ENCODE results near the gene MXI1.

MXI1 gene

DNA sequence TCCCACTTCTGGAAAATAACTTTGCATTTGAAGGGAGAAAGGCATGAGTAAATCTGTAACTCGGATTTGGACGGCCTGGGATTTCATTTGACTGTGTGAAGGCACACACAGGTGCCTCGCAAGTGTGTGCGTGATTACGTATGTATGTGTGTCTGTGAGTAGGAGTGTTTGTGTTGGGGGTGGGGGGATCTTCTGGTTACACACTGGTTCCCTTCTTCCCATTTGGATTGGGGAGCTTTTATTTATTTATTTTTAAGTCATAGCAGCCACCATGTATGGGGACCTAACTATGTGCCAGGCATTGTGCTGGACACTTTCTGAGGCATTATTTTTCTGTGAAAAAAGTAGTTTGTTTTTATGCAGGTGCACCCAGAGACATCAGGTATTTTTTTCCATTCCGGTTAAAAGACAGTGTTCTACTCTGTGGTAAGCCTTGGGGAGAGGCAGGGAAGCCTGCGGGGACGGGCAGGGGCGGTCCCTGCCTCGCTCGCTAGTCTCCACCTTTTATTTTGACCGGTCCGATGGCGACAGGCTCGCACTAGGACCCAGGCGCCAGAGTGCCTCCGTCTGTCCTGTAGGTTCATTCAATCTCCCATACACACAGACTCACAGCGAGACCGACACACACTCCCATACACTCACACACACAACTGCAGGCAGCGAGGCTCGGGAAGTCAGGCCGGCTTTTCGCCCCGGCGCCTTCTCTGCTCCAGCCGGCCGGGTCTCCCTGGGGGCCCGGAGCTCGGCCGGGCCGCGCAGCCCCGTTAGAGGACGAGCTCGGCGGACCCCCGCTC lies at the start of gene MXI1:
Gene MXI1, plus strand, starts transcription at position 595 of the 794 bp plus-strand sequence. CDS start 204 bp downstream, outside the sequence.
- in situ Hi-C loops (cut with MboI; ENCODE audit: low pct_unique_long_range_greater_than_20kb, low sequenced_read_pairs), result no loop called here
- DNase-seq, result peak; percentile 84

DNA sequence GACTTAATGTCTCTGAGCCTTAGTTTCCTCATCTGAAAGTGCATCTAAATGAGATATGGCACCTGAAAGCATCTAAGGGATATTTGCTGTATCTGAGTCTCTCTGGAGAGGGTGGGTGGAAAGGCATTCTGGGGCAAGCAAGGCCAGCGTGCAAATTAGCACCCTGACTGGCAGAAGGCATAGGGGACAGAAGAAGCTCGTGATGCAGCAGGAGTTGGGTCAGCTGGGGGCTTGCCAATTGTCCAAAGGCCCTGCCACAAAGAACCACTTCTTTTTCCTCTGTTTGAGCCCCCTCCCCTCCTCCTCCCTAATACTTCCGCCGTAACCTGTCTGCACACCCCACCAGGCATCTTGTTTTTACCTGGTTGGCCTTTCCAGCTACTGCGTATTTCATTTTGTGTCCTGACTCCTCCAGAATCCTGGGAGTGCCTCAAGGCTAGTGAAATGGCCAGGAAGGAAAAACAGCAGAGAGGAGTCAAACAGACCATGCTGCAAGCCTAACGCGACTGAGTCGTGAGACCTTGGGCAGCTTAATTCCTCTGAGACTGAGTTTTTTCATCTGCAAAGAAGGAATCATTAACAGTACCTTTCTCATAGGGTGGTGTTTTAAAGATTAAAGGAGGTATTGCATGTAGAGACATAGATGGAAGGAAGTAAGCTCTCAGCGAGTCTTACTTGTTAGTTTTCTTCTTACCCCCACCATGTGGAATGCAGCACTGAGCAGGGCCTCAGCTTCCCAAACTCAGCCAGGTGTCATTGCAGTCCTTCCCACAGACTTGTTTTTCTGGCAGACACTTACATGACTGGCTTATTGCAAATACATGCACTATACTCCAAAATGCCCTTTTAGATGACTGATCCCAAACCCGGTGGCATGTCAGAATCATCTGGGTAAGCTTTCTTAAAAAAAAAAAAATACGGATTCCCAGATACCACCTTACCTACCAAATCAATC lies 49.1 kb upstream of the MXI1 start:
- no peak for DNase-seq

DNA sequence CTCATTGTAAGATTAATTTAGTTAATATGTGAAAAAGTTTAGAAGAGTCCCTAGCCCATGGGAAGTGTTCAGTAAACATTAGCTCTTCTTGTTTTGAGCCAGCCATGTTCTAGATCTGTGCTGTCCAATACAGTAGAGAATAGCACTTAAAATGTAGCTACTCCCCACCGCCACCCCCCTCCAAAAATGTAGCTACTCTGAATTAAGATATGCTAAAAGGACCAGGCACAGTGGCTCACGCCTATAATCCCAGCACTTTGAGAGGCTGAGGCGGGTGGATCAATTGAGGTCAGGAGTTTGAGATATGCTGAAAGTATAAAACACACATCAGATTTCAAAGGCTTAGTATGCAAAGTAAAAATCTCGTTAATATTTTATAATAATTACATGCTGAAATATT lies 47.3 kb upstream of the MXI1 start:
- in situ Hi-C loops (cut with MboI; ENCODE audit: low pct_unique_long_range_greater_than_20kb, low sequenced_read_pairs), result no loop called here
- DNase-seq, result no peak

More for the DNA sequence above, 49.1 kb upstream of the MXI1 start:
- in situ Hi-C loops (cut with MboI; ENCODE audit: low pct_unique_long_range_greater_than_20kb, low sequenced_read_pairs), result no loop called here

DNA sequence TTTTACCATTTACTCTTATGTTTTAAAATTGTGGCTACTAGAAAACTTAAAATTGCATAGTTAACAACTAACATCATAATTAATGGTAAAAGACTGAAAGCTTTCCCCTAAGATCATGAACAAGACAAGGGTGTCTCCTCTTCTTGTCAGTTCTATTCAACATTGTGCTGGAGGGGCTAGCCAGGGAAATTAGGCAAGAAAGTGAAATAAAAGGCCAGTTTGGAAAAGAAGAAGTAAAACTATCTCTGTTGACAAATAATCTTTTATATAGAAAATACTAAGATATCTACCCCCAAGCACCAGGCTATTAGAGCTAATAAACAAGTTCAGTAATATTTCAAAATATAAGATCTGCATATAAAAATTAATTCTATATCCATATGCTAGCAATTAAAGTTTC lies 46.9 kb upstream of the MXI1 start:
- in situ Hi-C loops (cut with MboI; ENCODE audit: low pct_unique_long_range_greater_than_20kb, low sequenced_read_pairs), result no loop called here
- DNase-seq, result no peak

DNA sequence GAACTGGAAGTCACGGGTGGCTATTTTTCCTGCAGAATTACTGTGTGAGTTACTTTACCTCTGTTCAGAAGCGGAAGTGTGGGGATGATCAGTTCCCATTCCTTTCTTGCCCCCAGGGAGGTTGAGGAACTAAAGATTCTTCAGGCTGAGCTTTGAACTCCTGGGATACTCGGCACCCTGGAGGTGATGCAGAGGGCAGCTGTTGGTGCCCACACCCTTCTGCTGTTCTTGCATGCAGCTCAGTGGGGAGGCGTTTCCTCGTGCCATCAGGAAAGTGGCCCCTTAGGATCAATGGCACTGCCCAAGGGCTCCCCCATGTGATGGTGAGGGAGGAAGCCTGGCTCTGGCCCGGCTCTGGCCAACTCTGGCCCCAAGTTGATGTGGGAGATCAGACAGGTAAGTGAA lies 44.7 kb upstream of the MXI1 start:
- in situ Hi-C loops (cut with MboI; ENCODE audit: low pct_unique_long_range_greater_than_20kb, low sequenced_read_pairs), result no loop called here
- DNase-seq, result no peak

DNA sequence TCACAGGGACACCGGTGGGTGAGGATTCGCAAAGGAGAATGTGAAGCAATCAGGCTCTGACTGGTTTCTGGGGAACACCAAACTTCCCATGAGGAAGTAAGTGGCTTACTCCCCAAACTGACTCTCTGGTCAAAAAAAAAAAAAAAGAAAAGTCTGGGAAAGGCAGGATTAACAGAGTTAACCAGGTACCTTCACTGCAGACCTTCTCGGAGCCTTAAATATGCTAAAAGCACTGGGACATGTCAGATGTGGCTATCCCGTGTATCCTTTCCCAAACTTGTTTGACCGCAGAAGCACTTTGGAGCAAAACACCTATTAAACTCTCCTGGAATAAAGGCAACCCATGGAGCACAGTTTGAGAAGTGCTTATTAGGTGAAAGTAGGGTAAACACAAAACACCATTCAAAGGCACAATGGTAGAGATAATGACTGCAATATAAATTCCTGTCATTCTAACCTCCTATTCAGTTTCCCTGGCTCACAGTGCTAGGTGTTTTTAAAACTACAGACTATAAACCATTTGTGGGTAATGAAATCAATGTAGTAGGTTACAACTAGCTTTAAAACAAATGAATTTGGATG lies 44.1 kb upstream of the MXI1 start:
- DNase-seq, result no peak
- in situ Hi-C loops (cut with MboI; ENCODE audit: low pct_unique_long_range_greater_than_20kb, low sequenced_read_pairs), result no loop called here

DNA sequence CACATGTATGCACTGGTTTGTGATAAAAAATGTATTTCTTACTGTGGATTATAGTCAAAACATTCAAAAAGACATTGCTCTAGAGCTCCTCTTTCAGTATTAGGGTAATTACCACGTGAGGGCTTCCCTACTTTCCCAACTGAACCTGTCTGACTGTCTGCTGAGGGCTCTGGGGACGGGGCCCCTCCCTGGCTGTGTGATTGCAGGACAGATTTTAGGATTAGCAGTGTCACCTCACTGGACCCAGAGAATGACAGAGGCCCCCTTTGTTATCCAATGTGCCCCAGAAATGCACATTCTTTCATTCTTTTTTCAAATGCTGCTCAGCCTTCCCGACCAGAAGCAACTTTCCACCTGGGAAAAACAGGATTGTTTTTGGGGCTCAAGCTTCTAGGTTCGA lies 43.6 kb upstream of the MXI1 start:
- in situ Hi-C loops (cut with MboI; ENCODE audit: low pct_unique_long_range_greater_than_20kb, low sequenced_read_pairs), result no loop called here
- DNase-seq, result no peak

DNA sequence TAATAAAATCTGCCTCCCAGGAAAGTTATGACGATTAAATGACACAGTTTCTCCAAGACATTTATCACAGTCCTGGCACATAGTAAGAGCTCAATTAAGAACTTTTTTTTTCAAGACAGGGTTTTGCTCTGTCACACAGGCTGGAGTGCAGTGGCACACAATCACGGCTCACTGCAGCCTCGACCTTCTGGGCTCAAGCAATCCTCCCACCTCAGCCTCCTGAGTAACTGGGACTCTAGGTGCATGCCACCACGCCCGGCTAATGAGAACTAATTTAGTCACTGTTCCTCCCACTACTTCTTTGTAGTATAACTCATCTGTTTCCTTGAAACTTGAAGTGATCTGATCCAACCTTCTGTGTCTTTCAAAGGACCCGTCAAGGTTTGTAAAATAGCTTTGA lies 42.2 kb upstream of the MXI1 start:
- no peak for DNase-seq
- in situ Hi-C loops (cut with MboI; ENCODE audit: low pct_unique_long_range_greater_than_20kb, low sequenced_read_pairs), result no loop called here

DNA sequence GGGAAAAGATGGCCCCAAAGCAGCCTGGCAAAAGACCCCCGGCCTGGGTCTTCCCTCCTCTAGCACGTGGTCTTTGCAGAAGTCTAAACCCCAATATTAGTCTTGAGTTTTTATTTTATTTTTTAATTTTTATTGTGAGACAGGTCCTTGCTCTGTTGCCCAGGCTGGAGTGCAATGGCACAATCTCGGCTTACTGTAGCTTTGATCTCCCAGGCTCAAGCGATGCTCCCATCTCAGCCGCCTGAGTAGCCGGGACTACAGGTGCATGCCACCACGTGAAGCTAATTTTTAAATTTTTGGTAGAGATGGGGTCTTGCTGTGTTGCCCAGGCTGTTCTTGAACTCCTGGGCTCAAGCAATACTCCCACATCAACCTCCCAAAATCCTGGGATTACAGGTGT lies 40.3 kb upstream of the MXI1 start:
- in situ Hi-C loops (cut with MboI; ENCODE audit: low pct_unique_long_range_greater_than_20kb, low sequenced_read_pairs), result no loop called here
- no peak for DNase-seq

DNA sequence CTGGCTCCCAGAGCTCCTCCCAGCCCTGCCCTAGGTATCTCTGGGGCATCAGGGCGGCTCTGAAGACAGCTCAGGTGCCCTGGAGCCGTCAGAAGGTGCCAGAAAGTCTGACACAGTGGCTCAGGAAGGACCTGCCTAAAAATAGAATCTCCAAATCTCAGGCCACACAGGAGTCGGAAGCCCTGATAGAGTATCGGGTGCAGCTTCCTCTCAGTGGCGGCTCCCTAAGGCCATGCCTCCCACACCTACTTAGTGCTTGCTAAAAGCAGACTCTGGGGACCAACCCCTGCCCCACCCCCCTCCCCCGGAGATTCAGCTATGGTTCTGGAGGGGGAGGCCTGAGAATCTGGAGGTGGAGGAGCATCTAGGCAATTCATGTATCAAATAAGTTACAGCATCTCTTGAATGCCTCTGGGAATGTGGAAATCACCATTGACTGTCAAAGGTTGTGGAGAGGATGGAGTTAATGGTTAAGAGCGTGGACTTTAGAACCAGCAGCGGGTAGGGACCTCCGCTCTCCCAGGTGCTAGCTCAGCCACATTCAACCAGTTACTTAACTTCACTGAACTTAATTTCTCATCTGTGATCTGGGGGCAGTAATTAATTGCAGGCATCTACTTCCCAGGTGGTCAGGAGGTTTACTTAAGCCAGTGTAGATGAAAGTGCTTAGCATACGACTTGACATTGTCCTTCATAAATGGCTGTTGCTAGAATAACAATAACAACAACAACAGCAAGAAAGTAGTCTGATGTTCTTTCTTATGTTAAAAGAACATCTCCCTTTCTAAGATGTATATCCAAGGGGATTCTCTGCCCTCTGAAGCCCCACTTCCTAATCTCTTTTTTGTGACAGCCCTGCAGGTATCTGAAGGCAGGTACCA lies 38.6 kb upstream of the MXI1 start:
- no peak for DNase-seq
- in situ Hi-C loops (cut with MboI; ENCODE audit: low pct_unique_long_range_greater_than_20kb, low sequenced_read_pairs), result no loop called here

DNA sequence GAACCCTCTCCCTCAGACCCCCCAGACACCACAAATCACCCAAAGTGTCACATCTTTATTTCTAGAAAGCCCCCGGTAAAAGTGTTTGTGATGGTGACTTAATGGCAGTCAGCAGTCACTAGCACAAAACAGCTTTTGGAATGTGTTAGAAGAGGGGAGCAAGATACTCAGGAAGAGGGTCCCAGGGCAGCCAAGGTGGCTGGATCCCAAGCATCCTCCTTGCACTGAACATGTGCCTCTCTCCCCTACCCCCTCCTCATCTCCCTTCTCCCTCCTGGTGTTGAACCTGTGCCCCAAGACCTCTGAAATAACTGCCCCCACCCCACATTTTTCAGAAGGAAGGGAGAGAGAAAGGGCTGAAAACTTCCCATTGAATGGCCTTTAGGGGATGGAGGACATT lies 37.8 kb upstream of the MXI1 start:
- no peak for DNase-seq
- in situ Hi-C loops (cut with MboI; ENCODE audit: low pct_unique_long_range_greater_than_20kb, low sequenced_read_pairs), result no loop called here

DNA sequence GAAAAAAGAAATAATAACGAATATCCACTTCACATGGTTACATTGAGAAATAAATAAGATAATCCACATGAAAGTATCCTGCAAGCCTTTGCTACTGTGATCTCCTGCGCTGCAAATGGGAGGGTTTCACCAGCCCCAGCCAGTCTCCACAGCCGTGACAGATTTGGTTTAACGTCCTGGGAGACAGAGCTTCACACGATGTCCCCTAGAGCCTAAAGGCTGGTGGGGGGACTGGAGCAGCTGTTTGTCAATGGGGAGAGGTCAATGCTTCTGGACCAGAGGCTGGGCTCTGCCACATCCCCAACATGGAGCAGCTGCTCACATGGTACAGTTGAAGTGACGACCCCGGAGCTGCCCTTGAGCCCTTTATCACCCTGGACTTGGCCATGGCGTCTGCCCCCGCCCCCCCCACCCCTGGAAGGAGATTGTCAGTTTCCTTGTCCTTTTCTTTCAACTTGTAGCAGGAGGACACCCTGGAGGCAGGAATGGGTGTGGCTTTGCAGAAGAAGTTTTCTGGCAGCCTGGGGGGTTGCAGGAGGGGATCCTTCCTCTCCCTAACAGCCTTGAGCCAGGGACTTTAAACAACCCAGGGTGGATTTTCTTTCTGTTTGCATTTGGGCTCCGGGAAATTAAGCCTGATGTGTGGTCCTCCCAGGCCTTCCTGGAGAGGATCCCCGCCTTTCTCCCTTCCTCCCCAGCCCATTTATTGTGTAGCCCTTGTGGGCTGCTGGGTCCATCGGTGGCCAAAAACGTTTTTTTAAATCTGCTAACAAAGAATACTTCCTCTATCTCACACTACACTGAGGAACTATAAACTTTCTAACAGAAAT lies 37.0 kb upstream of the MXI1 start:
- in situ Hi-C loops (cut with MboI; ENCODE audit: low pct_unique_long_range_greater_than_20kb, low sequenced_read_pairs), result no loop called here

DNA sequence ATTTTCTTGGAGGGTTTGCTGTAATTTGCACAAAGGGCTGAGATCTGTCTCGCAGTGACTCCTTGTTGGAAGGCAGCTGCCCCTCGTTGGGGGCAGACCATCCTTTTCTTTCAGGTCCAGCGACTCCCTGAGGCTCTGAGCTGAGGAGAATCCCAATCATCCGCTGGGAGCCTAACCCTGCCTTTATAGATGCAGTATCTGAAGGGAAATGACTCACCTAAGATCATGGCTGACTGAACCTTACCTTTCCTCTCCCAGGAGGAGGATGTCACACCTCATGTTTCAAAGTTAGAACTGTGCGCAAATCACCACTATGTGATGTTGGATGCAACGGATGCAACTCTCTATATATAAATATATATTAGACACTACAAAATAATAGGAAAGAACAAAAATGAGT lies 36.4 kb upstream of the MXI1 start:
- no peak for DNase-seq
- in situ Hi-C loops (cut with MboI; ENCODE audit: low pct_unique_long_range_greater_than_20kb, low sequenced_read_pairs), result no loop called here

More for the DNA sequence above, 37.0 kb upstream of the MXI1 start:
- peak; percentile 22 for DNase-seq

DNA sequence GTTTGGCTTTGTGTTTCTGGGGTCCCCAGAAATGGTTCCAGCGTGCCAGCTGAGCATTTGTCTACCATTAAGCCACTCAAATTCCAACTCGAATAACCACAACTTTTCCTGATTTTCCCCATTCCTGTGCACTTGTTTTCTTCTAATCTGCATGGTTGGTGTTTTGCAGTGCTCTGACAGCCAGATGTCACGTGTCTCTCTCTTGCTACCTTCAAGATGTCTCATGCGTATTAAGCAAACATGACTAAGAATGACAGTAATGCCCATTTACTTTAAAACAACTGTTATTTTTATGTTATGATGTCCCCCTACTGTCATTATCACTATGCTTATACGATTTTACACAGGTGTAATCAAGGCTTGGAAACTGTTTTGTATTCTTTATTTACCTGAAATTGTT lies 35.2 kb upstream of the MXI1 start:
- in situ Hi-C loops (cut with MboI; ENCODE audit: low pct_unique_long_range_greater_than_20kb, low sequenced_read_pairs), result no loop called here
- DNase-seq, result no peak

DNA sequence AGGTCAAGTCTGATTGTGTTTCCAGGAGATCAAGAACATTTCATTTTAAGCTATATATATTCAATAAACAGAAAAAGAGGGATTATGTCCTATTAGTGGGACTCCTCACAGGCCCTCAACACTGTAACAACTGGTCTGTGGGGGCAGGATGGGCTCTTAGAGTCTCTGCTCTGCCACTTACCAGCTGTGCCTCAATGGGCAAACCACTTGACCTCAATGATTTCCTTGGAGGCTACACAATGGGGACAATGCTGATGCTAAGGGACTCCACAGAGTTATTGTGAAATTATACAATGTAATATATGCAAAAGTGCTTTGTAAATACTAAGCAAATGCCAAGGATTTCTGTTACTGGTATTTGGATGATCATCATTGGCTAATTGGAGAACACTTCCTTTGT lies 33.2 kb upstream of the MXI1 start:
- in situ Hi-C loops (cut with MboI; ENCODE audit: low pct_unique_long_range_greater_than_20kb, low sequenced_read_pairs), result no loop called here
- DNase-seq, result no peak

DNA sequence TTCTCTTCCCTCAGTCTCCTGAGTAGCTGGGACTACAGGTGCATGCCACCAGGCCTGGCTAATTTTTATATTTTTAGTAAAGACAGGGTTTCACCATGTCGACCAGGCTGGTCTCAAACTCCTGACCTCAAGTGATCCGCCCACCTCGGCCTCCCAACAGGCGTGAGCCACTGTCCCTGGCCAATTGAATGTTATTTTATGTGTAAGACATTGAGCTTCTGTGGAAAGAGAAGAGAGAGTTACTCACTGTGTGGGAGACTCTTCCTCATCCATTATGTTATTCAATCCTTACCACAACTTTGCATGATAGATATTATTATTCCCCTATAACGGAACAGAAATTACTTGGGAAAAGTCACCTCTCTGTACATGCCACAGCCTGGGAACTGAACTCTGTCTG lies 32.6 kb upstream of the MXI1 start:
- DNase-seq, result no peak

DNA sequence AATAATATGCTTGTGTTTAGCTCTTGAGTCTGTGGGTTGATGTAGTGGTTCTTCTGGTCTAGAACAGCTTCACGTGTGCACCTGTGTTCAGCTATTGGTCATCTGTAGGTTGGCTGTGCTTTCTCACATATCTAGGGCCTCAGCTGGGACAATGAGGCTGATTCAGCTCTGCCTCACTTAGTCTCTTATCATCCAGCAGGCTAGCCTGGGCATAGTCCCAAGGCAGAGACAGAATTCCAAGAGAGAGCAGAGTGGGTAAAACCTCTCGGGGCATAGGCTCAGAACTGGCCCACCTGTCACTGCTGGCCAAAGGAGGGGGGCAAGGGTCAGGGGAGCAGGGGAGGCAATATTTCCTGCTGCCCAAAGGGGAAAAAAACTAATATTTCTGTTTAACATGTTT lies 32.0 kb upstream of the MXI1 start:
- in situ Hi-C loops (cut with MboI; ENCODE audit: low pct_unique_long_range_greater_than_20kb, low sequenced_read_pairs), result no loop called here
- DNase-seq, result no peak

More for the DNA sequence above, 32.6 kb upstream of the MXI1 start:
- in situ Hi-C loops (cut with MboI; ENCODE audit: low pct_unique_long_range_greater_than_20kb, low sequenced_read_pairs), result no loop called here

All from KBM-7 (cell line).